CD4-positive, alpha-beta T cell treated with Interferon alpha-2 for 1 hour (primary cell): ENCODE results near the gene RAP1GDS1.
"Not testable (repeated sequence)": the region's sequence is repeated elsewhere in the genome, so short reads cannot be mapped to it uniquely, and the experiment has no call there.

ENCODE experiments used
- DNase-seq, 2 donors: peaks; one replicate each; pipeline ENCODE4 v3.0.0-alpha.2; 2020 to 2022

RAP1GDS1 gene

GRCh38 chr4:98446499-98447375 lies 185.6 kb downstream of the RAP1GDS1 start:
- DNase-seq: peak; percentile 43 to 66

GRCh38 chr4:98447648-98448047 lies 186.5 kb downstream of the RAP1GDS1 start:
- peak; percentile 4 to 9 for DNase-seq

GRCh38 chr4:98448908-98449307 lies 187.7 kb downstream of the RAP1GDS1 start:
- DNase-seq: peak; percentile 9 to 33

DNA sequence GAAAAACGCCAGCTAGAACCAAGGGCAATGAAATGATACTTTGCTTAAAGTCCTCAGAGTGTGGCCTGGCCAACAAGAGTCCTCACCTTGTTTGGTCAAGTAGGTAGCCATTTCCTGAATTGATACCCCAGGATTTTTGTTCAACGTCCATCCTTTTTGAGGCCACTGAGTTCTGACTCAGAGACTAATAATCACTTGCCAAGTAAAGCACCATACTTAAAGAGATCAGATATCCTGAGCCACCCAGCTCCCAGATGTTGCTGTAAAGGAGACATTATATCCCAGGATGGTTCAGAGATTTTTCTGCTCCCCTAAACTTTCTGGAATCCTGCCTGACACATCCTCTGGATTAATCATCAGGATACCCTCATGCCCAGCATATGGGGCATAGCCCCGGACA lies 190.9 kb downstream of the RAP1GDS1 start:
- DNase-seq: no peak

DNA sequence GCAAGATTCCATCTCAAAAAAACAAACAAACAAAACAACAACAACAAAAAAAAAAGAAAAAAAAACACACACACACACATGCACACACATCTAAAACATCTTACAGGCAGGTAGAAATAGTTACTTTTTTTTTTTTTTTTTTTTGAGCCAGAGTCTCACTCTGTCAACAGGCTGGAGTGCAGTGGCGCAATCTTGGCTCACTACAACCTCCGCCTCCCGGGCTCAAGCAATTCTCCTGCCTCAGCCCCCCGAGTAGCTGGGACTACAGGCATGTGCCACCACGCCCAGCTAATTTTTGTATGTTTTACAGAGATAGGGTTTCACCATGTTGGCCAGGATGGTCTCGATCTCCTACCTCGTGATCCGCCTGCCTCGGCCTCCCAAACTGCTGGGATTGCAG lies 196.2 kb downstream of the RAP1GDS1 start:
- DNase-seq: not testable (repeated sequence)

DNA sequence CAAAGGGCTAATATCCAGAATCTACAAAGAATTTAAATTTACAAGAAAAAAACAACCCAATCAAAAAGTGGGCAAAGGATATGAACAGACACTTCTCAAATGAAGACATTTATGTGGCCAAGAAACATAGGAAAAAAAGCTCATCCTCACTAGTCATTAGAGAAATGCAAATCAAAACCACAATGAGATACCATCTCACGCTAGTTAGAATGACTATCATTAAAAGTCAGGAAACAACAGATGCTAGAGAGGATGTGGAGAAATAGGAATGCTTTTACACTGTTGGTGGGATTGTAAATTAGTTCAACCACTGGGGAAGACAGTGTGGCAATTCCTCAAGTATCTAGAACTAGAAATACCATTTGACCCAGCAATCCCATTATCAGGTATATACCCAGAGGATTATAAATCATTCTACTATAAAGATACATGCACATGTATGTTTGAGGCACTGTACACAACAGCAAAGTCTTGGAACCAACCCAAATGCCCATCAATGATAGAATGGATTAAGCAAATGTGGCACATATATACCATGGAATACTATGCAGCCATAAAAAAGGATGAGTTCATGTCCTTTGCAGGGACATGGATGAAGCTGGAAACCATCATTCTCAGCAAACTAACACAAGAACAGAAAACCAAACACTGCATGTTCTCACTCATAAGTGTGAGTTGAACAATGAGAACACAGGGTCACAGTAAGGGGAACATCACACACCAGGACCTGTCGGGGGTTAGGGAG lies 200.1 kb downstream of the RAP1GDS1 start:
- DNase-seq: not testable (repeated sequence)

GRCh38 chr4:98462487-98462886 lies 201.3 kb downstream of the RAP1GDS1 start:
- no peak for DNase-seq

GRCh38 chr4:98466868-98467599 lies 205.8 kb downstream of the RAP1GDS1 start:
- no peak for DNase-seq

- DNase-seq: peak; percentile 70 to 81
These were observed 206.5 kb downstream of the RAP1GDS1 start for GRCh38 chr4:98467627-98468072.

DNA sequence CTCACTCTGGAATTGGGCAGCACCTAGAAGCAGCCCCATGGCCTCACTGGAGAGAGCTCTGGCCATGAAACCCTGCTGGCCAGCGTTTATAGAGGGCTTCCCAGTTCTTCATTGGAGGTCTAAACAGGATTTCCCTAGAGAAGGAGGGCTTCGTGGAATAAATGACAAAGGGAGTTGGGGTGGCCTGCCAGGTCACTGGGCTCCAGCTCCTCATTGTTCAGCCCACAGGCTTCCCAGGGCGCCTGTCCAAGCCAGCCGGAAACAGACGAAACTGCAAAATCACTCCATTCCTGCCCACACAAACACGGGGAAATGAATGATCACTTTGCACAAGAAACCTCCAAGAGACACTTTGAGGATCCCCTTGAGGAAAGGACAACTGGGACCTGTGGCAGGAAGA lies 207.5 kb downstream of the RAP1GDS1 start:
- no peak for DNase-seq

- DNase-seq: no peak
These were observed 208.6 kb downstream of the RAP1GDS1 start for GRCh38 chr4:98469771-98470170.

- DNase-seq: no peak
These were observed 209.2 kb downstream of the RAP1GDS1 start for GRCh38 chr4:98470366-98470765.

DNA sequence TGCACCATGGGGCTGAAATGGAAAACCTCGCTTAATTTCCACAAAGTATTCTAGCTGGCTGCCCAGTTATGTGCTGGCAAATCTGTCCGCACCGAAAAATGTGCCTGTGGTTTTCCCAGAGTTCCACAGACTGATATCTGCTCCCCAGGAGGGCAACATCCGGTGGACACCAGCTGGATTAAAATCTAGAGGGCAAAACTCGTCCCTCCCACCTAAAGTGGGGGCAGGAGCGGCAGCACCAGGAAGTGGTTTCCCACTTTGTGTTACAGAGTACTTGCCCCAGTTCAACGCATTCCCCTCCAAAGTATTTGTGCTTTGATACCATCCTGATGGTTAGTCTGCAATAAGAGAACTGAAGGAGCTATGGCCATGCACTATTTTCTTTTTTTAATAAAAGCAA lies 209.6 kb downstream of the RAP1GDS1 start:
- no peak for DNase-seq

GRCh38 chr4:98473046-98473445 lies 211.9 kb downstream of the RAP1GDS1 start:
- no peak for DNase-seq

DNA sequence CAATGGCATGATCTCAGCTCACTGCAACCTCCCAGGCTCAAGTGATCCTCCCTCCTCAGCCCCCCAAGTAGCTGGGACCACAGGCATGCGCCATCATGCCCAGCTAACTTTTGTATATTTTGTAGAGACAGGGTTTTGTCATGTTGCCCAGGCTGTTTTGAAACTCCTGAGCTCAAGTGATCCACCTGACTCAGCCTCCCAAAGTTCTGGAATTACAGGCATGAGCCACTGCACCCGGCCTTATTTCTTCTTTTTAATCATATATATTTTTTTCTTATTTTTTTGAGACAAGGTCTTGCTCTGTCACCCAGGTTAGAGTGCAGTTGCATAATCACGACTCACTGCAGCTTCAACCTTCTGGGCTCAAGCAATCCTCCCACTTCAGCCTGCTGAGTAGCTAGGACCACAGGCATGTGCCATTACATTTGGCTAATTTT lies 213.2 kb downstream of the RAP1GDS1 start:
- no peak for DNase-seq

- DNase-seq: no peak
These were observed 215.7 kb downstream of the RAP1GDS1 start for GRCh38 chr4:98476891-98477290.

DNA sequence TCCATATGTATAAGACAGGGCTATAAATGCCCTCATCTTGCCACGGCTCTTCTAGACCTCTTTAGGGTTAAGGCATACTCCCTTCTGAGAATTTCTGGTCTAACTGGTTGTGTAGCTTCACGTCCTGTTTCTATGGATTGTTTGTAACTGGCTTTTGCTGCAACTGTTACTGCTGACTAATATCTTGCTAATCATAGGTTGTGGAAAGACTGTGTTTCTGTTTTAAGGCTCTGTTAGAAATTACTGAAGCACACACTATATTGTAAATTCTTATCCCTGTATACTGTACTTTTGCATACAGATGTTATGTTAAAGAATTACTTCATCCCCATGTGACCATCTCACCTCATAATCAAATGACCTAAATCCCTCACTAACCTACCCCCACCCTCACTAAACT lies 218.4 kb downstream of the RAP1GDS1 start:
- DNase-seq: not testable (repeated sequence)

DNA sequence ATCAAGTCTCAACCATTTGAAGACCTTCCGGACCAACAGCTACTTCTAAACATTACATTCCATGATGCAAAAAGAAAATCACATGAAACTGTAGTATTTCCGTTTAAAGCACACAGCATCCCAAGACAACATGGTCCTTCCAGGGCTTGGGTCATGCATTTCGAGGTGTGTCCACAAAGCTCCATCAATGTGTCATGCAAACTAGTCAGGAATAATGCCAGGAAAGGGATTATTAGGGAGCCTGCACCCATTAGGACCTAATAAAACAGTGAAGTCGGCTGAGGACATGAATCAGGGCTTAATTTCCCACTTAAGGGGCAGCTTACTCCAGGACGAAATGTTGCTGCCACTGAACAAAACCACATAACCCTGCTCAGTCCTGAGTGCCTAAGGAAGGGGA lies 219.4 kb downstream of the RAP1GDS1 start:
- DNase-seq: no peak

- no peak for DNase-seq
These were observed 220.0 kb downstream of the RAP1GDS1 start for GRCh38 chr4:98481167-98481566.

DNA sequence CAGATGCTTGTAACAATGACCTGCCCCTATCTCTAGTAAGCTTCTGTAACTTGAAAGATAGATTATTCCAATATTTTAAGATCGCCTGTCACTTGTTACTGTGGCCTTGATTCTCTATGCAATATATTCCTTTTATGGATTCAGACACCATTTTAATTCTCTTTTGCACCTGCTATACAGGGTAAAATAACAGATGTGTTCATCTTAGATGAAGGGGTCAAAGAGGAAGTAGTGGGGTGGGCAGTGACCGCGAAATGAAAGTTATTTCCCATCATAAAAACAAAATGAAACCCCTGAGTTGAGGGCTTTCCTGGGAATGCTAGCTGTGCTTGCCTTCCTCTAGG lies 221.3 kb downstream of the RAP1GDS1 start:
- no peak for DNase-seq

DNA sequence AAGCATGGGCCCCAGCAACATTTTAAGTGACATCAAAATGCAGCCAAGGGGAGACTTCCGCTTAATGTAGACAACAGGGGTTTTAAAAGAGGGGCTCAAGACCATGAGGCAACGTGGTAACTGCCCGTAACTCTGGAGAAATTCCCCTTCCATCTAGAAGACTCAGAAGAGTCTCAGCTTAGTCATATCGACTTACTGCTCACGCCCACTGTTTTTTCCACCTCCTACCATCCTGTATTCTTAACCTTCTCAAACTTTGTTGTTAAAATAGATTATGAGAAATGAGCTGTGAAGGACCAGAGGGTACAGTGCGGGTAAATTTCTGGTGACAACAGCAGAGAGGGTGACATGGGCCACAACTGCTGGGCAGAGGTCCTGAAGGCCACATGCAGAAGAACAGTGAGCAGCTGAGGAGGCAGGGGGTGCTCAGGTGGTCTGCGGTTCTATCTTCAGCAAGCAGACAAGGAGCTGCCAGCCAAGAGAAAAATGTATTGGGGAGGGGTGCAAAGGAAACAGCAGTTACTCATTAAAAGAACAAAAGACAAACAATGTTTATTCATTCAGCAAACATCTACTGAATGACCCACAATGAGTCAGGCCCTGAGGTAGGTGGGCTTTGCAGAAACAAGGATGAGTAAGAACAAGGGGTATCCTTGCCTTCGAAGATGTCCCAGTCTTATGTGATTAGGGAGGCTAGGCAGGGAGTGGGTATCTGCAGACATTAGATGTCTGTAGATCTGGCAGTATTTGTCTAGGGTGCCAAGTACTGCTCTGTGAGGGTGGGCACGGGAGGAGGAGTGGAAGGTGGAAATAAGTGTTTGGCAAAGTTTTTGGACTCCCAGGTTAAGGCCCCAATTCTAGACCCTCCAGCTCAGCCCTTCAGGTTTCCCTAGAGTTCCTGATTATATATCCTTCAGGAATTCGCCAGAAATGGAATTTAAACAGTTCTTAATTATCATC lies 221.9 kb downstream of the RAP1GDS1 start:
- no peak for DNase-seq

DNA sequence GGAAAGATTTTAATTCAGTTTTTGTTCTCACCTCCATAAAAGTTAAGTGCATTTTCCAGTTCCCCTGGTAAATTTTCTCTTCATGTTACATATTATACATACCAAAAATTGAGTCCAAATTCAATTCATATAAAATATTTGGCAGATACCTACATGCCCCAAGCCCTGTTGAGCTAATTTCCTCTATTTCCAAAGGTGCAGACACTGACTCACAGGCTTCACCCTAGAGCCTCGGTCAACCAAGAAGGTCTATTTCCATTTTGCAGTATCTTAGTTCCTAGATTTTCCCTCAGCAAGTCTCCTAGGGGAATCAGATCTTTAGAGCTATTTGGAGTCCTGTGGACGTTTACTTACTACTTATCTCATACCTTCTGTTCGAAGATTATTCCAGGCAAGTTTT lies 222.8 kb downstream of the RAP1GDS1 start:
- DNase-seq: no peak
